ENCODE results near the gene DENND1A. TPM values are rescaled to one million over a fixed set of nuclear protein-coding genes. Genes with fewer than 3 reads are reported as not detected.
A peak's percentile ranks its signal among the peaks of the same experiment; 100 is the strongest.
"Not testable (repeated sequence)": the region's sequence is repeated elsewhere in the genome, so short reads cannot be mapped to it uniquely, and the experiment has no call there.

Gene DENND1A
- total and polyA plus RNA-seq, 9 donors: 9.3 to 16.0 (median 13.8) TPM

- Histone ChIP-seq H3K4me3 (ENCODE audit: low read length) (no peak overlapping the region), H3K27ac (ENCODE audit: low read length) (no peak overlapping the region), H3K36me3 (ENCODE audit: control insufficient read depth, insufficient read depth, low read length) (no peaks in the 10 kb centered on the region), H3K4me1 (ENCODE audit: control insufficient read depth, insufficient read depth, low read length) (peaks cover 8% of the 10 kb centered on the region), H3K9me3 (replicated peaks; ENCODE audit: control insufficient read depth, low read depth, low read length) (no peaks in the 10 kb centered on the region), H3K27me3 (ENCODE audit: control insufficient read depth, insufficient read depth, low read length) (no peaks in the 10 kb centered on the region)
- no peak for DNase-seq
- 100% methylated on average over 1 of the region's 4 CpGs for WGBS (ENCODE audit: insufficient coverage)
Observed at GRCh38 chr9:123640792-123641222, 289.1 kb downstream of the DENND1A start.

- WGBS (ENCODE audit: insufficient coverage): no CpG with 5 or more reads among the region's 1 CpG
- no peaks in the 10 kb centered on the region for H3K36me3 ChIP-seq (ENCODE audit: control insufficient read depth, insufficient read depth, low read length)
- H3K27ac ChIP-seq (ENCODE audit: low read length): no peak overlapping the region
- H3K9me3 ChIP-seq (replicated peaks; ENCODE audit: control insufficient read depth, low read depth, low read length): no peaks in the 10 kb centered on the region
- no peak for DNase-seq
- H3K4me1 ChIP-seq (ENCODE audit: control insufficient read depth, insufficient read depth, low read length): peaks cover 8% of the 10 kb centered on the region
- no peak overlapping the region for H3K4me3 ChIP-seq (ENCODE audit: low read length)
- no peaks in the 10 kb centered on the region for H3K27me3 ChIP-seq (ENCODE audit: control insufficient read depth, insufficient read depth, low read length)
Observed at GRCh38 chr9:123639743-123640142, 290.2 kb downstream of the DENND1A start.

GRCh38 chr9:123637945-123638634, 291.8 kb downstream of the DENND1A start:
- Histone ChIP-seq H3K4me3 (ENCODE audit: low read length) (no peak overlapping the region), H3K27me3 (ENCODE audit: control insufficient read depth, insufficient read depth, low read length) (no peaks in the 10 kb centered on the region), H3K4me1 (ENCODE audit: control insufficient read depth, insufficient read depth, low read length) (peaks cover 8% of the 10 kb centered on the region), H3K36me3 (ENCODE audit: control insufficient read depth, insufficient read depth, low read length) (no peaks in the 10 kb centered on the region), H3K9me3 (replicated peaks; ENCODE audit: control insufficient read depth, low read depth, low read length) (no peaks in the 10 kb centered on the region), H3K27ac (ENCODE audit: low read length) (no peak overlapping the region)
- WGBS (ENCODE audit: insufficient coverage): no CpG with 5 or more reads among the region's 10 CpGs
- DNase-seq: no peak

GRCh38 chr9:123637606-123637944, 292.4 kb downstream of the DENND1A start:
- DNase-seq: peak; percentile 25
- no peaks in the 10 kb centered on the region for H3K9me3 ChIP-seq (replicated peaks; ENCODE audit: control insufficient read depth, low read depth, low read length)
- peaks cover 4% of the 10 kb centered on the region for H3K4me1 ChIP-seq (ENCODE audit: control insufficient read depth, insufficient read depth, low read length)
- H3K4me3 ChIP-seq (ENCODE audit: low read length): no peak overlapping the region
- no peak overlapping the region for H3K27ac ChIP-seq (ENCODE audit: low read length)
- WGBS (ENCODE audit: insufficient coverage): no CpG with 5 or more reads among the region's 3 CpGs
- no peaks in the 10 kb centered on the region for H3K27me3 ChIP-seq (ENCODE audit: control insufficient read depth, insufficient read depth, low read length)
- H3K36me3 ChIP-seq (ENCODE audit: control insufficient read depth, insufficient read depth, low read length): no peaks in the 10 kb centered on the region

GRCh38 chr9:123636805-123637204, 293.1 kb downstream of the DENND1A start:
- H3K4me1 ChIP-seq (ENCODE audit: control insufficient read depth, insufficient read depth, low read length); H3K9me3 ChIP-seq (replicated peaks; ENCODE audit: control insufficient read depth, low read depth, low read length); H3K36me3 ChIP-seq (ENCODE audit: control insufficient read depth, insufficient read depth, low read length); H3K27me3 ChIP-seq (ENCODE audit: control insufficient read depth, insufficient read depth, low read length); H3K4me3 ChIP-seq (ENCODE audit: low read length); H3K27ac ChIP-seq (ENCODE audit: low read length): not testable (repeated sequence)
- no CpG with 5 or more reads among the region's 10 CpGs for WGBS (ENCODE audit: insufficient coverage)
- DNase-seq: peak; percentile 39

GRCh38 chr9:123631862-123632261, 298.1 kb downstream of the DENND1A start:
- H3K27ac ChIP-seq (ENCODE audit: low read length): no peak overlapping the region
- no peaks in the 10 kb centered on the region for H3K9me3 ChIP-seq (replicated peaks; ENCODE audit: control insufficient read depth, low read depth, low read length)
- H3K4me1 ChIP-seq (ENCODE audit: control insufficient read depth, insufficient read depth, low read length): peaks cover 9% of the 10 kb centered on the region
- WGBS (ENCODE audit: insufficient coverage): 31% methylated on average over 3 of the region's 3 CpGs
- no peak overlapping the region for H3K4me3 ChIP-seq (ENCODE audit: low read length)
- DNase-seq: peak; percentile 87
- no peaks in the 10 kb centered on the region for H3K27me3 ChIP-seq (ENCODE audit: control insufficient read depth, insufficient read depth, low read length)
- H3K36me3 ChIP-seq (ENCODE audit: control insufficient read depth, insufficient read depth, low read length): peaks cover 7% of the 10 kb centered on the region

GRCh38 chr9:123630233-123630632, 299.7 kb downstream of the DENND1A start:
- H3K4me1 ChIP-seq (ENCODE audit: control insufficient read depth, insufficient read depth, low read length): peaks cover 6% of the 10 kb centered on the region
- 100% methylated on average over 4 of the region's 9 CpGs for WGBS (ENCODE audit: insufficient coverage)

GRCh38 chr9:123629531-123629930, 300.4 kb downstream of the DENND1A start:
- peaks cover 6% of the 10 kb centered on the region for H3K4me1 ChIP-seq (ENCODE audit: control insufficient read depth, insufficient read depth, low read length)
- H3K9me3 ChIP-seq (replicated peaks; ENCODE audit: control insufficient read depth, low read depth, low read length): no peaks in the 10 kb centered on the region
- H3K36me3 ChIP-seq (ENCODE audit: control insufficient read depth, insufficient read depth, low read length): peaks cover 7% of the 10 kb centered on the region
- no peak overlapping the region for H3K27ac ChIP-seq (ENCODE audit: low read length)
- WGBS (ENCODE audit: insufficient coverage): 89% methylated on average over 1 of the region's 3 CpGs
- H3K4me3 ChIP-seq (ENCODE audit: low read length): no peak overlapping the region
- H3K27me3 ChIP-seq (ENCODE audit: control insufficient read depth, insufficient read depth, low read length): no peaks in the 10 kb centered on the region
- no peak for DNase-seq

More at GRCh38 chr9:123630233-123630632, 299.7 kb downstream of the DENND1A start:
- Histone ChIP-seq H3K4me3 (ENCODE audit: low read length) (no peak overlapping the region), H3K36me3 (ENCODE audit: control insufficient read depth, insufficient read depth, low read length) (peaks cover 7% of the 10 kb centered on the region), H3K9me3 (replicated peaks; ENCODE audit: control insufficient read depth, low read depth, low read length) (no peaks in the 10 kb centered on the region), H3K27me3 (ENCODE audit: control insufficient read depth, insufficient read depth, low read length) (no peaks in the 10 kb centered on the region), H3K27ac (ENCODE audit: low read length) (no peak overlapping the region)
- no peak for DNase-seq

GRCh38 chr9:123622711-123623241, 307.1 kb downstream of the DENND1A start:
- no peak for DNase-seq
- no peak overlapping the region for H3K4me3 ChIP-seq (ENCODE audit: low read length)
- peaks cover 2% of the 10 kb centered on the region for H3K36me3 ChIP-seq (ENCODE audit: control insufficient read depth, insufficient read depth, low read length)
- no peaks in the 10 kb centered on the region for H3K27me3 ChIP-seq (ENCODE audit: control insufficient read depth, insufficient read depth, low read length)
- WGBS (ENCODE audit: insufficient coverage): 22% methylated on average over 1 of the region's 2 CpGs
- H3K9me3 ChIP-seq (replicated peaks; ENCODE audit: control insufficient read depth, low read depth, low read length): no peaks in the 10 kb centered on the region
- H3K27ac ChIP-seq (ENCODE audit: low read length): no peak overlapping the region
- no peaks in the 10 kb centered on the region for H3K4me1 ChIP-seq (ENCODE audit: control insufficient read depth, insufficient read depth, low read length)

- Histone ChIP-seq H3K4me3 (ENCODE audit: low read length) (no peak overlapping the region), H3K9me3 (replicated peaks; ENCODE audit: control insufficient read depth, low read depth, low read length) (no peaks in the 10 kb centered on the region), H3K4me1 (ENCODE audit: control insufficient read depth, insufficient read depth, low read length) (no peaks in the 10 kb centered on the region), H3K27ac (ENCODE audit: low read length) (no peak overlapping the region), H3K36me3 (ENCODE audit: control insufficient read depth, insufficient read depth, low read length) (peaks cover 2% of the 10 kb centered on the region), H3K27me3 (ENCODE audit: control insufficient read depth, insufficient read depth, low read length) (no peaks in the 10 kb centered on the region)
- DNase-seq: no peak
Observed at GRCh38 chr9:123620239-123620638, 309.7 kb downstream of the DENND1A start.

All from muscle of leg (tissue), 11 donors.